Fibroblast of the conjunctiva (primary cell): ENCODE results near the gene TSN.
A peak's percentile ranks its signal among the peaks of the same experiment; 100 is the strongest.
"Not testable (repeated sequence)": the region's sequence is repeated elsewhere in the genome, so short reads cannot be mapped to it uniquely, and the experiment has no call there.

ENCODE experiments used
- DNase-seq: peaks from one replicate; pipeline ENCODE4 v3.0.0-alpha.2; 2010; ENCODE audit warnings: low read depth

TSN gene

GRCh38 chr2:121755237-121756111, at the start of gene TSN:
TSS of gene TSN (plus strand) at chr2:121755651. CDS start at chr2:121755780, 129 bp downstream.
- peak; percentile 94 for DNase-seq

DNA sequence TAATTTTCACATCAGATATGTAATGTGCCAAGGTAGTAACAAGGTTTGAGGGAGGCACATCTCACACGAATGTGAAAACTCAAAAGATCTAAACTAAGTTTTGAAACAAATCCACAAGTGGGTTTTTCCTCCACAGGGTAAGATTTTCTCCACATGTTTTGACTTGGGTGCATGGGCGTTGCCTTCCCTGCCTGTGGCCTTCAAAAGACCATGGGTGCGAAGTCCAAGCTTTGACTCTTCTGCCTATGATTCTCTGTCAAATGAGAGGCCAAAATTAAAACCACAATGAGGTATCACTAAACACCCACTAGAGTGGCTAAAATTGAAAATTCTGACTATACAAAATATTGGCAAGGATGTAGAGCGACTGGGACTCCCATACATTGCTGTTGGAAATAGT, 49.5 kb upstream of the TSN start:
- DNase-seq = no peak

- DNase-seq = no peak
Measured at GRCh38 chr2:121707344-121707919, 48.0 kb upstream of the TSN start.

GRCh38 chr2:121707920-121708361, 47.5 kb upstream of the TSN start:
- no peak for DNase-seq

GRCh38 chr2:121709776-121710469, 45.5 kb upstream of the TSN start:
- no peak for DNase-seq

DNA sequence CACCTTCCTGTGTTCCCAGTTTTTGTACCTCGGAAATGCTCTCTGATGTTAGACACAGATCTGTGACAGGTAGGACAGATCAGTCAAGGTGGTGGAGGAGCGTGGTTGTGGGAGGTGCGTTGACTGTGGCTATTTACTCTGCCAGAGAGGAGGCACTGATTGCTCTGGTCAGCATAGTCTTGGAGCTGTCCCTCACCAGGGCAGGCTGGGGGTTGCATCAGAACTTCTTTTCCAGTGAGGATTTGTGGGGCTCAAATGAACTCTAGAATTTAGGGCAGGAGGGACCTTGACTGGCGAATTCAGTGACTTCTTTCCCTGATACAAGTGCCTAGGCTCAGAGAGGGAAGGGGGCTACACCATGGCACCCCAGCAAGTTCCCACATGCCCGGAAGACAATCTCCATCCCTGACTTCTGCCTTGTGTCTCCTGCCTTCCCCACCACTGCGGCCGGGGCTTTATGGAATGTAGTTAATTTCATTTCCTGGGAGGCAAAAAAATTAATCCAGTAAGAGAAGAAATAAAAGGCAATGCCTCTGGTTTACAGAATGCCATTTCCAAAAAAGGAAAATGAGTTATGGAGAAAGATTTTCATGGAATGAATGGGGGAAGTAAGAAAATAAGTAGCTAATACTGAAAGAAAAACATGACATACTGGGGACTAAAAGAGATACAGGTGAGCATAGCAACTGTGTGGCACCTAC, 44.8 kb upstream of the TSN start:
- no peak for DNase-seq

DNA sequence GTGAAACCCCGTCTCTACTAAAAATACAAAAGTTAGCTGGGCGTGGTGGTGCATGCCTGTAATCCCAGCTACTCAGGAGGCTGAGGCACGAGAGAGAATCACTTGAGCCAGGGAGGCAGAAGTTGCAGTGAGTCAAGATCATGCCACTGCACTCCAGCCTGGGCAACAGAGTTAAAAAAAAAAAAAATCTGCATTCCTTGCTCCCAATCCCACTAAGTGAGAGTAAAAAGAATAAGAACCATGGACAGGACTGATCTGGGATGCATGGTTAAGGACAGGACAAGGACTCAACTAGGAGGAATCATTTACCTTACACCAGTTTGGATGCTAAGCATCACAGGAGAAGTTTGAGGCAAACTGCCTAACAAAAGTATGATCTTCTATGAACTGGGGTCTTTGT, 44.0 kb upstream of the TSN start:
- DNase-seq = not testable (repeated sequence)

DNA sequence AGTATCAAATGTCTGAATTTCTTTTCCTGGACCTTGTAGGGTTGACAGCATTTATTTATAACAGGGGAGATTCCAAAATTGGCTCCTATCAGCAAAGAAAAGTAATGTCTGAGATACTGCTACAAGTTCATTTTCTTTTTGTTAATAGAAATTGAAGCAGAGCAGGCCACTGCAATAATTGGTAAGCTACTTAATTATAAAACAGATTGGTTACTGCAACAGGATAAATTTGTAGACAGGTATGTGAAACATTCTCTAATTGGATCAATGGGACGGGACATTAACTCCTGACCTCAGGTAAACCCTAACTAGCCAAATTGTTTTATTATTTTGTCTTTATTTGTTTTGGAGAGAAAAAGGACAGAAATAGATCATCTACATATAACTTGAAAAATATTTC, 39.3 kb upstream of the TSN start:
- DNase-seq = no peak

GRCh38 chr2:121717529-121717928, 37.9 kb upstream of the TSN start:
- no peak for DNase-seq

- DNase-seq = peak; percentile 38
Measured at GRCh38 chr2:121721926-121722325, 33.5 kb upstream of the TSN start.

DNA sequence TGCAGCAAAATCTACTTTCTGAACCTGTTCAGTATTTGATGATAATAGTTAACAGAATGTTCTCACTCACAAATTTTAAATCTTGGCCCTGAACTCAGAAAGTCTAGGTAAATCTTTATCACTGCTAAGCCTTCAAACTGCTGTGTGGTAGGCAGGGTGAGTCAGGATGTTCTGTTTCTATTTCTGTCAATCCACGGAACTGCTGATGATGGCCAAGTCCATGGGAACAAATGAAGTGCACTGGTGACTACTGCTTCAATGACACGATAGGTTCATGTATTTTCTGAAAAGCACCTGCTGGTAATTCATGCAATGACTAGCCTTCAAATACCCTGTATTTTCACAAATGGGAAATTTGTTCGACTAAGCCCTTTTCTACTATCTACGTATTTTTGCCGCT, 33.0 kb upstream of the TSN start:
- no peak for DNase-seq

- DNase-seq = no peak
Measured at GRCh38 chr2:121723316-121723715, 32.1 kb upstream of the TSN start.

DNA sequence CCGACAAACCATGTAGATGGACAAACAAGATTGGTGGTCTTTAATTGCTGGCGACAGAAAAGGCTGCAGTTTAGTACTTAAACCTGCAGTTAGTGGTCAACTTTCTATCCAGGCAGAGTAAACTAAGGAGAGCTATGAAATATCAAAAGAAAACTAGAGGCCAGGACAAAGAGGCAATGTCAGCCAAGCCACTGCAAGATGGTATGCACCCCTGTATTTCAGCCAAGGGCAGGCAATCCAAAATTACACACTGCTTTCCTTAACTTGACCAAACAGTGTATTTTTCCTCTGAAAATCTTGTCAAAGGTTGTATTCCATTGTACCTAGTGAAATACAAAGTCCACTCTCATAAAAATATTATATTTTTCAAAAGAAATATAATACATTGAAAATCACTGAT, 28.1 kb upstream of the TSN start:
- DNase-seq = no peak

- DNase-seq = no peak
Measured at GRCh38 chr2:121727950-121728349, 27.5 kb upstream of the TSN start.

GRCh38 chr2:121731366-121731765, 24.1 kb upstream of the TSN start:
- DNase-seq = no peak

- not testable (repeated sequence) for DNase-seq
Measured at GRCh38 chr2:121734544-121734943, 20.9 kb upstream of the TSN start.

- no peak for DNase-seq
Measured at GRCh38 chr2:121735518-121736074, 19.9 kb upstream of the TSN start.

- DNase-seq = no peak
Measured at GRCh38 chr2:121736140-121736461, 19.4 kb upstream of the TSN start.

DNA sequence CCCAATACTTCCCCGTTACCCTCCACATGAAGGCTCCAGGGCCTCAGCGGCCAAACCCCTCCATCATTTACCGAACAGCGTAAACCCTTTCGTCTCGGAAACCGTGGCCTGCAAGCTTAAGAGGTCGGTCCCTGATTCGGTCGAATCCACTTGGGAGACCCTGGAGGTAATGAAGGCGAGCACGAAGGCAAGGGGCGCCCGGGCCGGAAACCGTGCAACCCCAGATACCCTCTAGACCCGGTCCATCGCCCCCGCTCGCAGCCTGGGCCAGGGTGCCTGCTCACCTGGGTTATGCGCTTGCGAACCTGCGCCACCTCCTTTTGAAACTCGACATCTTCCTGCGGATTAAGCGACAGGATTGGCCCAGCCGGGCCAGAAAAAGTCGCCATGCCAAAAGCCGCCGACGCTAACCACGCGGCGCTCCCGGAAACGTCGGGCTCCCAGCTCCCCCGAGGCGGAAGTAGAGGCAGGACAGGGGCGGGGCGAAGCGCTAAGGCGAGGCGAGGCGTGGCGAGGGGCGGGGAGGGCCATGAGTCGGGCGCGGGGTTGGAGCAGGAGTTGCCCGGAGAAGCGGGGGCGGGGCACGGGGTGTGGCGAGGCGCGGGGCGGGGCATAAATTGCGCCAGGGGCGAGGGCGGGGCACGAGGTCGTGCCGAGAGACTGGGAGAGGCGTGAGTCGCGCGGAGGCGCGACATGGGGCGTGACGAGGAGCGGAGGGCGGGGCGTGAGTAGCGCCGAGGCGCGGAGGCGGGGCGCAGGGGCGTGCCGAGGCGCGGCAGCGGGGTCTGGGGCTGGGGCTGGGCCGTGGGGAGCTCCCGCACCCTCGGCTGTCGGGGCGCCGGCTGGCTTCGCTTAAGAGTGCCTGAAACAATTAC, 18.8 kb upstream of the TSN start, which contains the start of gene NIFK:
TSS of gene NIFK (minus strand) at position 414 of the 875 bp plus-strand sequence. CDS start at position 389, 25 bp downstream.
- DNase-seq = peak; percentile 96

- DNase-seq = no peak
Measured at GRCh38 chr2:121740973-121741372, 14.5 kb upstream of the TSN start.

GRCh38 chr2:121741450-121741849, 14.0 kb upstream of the TSN start:
- no peak for DNase-seq
